Fibroblast of mammary gland (primary cell): Measurements from ENCODE around the gene AGPAT2.
A peak's percentile ranks its signal among the peaks of the same experiment; 100 is the strongest.

Experiments
- DNase-seq: peaks from one replicate; pipeline ENCODE4 v3.0.0-alpha.2; 2010; ENCODE audit warnings: low read depth
- H3K4me3 ChIP-seq: 2 replicates; pipeline ENCODE4 v1.5.1; 2011; ENCODE audit warnings: low read depth, mild to moderate bottlenecking, low read length, moderate library complexity; ENCODE audit not compliant: control insufficient read depth
- CTCF ChIP-seq: conservative IDR thresholded peaks from 2 replicates; pipeline ENCODE4 v1.5.1; 2011; ENCODE audit warnings: low read depth, low read length, inconsistent platforms; ENCODE audit not compliant: control insufficient read depth, insufficient read depth

Gene AGPAT2

GRCh38 chr9:136686794-136687711 is at the start of gene AGPAT2:
Gene AGPAT2, minus strand, starts transcription at chr9:136687457. Its CDS starts 100 bp downstream, at chr9:136687357.
- no peak for TF ChIP-seq CTCF
- DNase-seq = no peak
- H3K4me3 ChIP-seq = peak within 1 kb of the TSS; percentile 64

- no peak for DNase-seq
- TF ChIP-seq CTCF = no peak
- no peak overlapping the region for H3K4me3 ChIP-seq
Observed at GRCh38 chr9:136735812-136736480, 48.7 kb upstream of the AGPAT2 start.

GRCh38 chr9:136734837-136735496 is 47.7 kb upstream of the AGPAT2 start:
- no peak for TF ChIP-seq CTCF
- no peak for DNase-seq
- no peak overlapping the region for H3K4me3 ChIP-seq

- no peak for TF ChIP-seq CTCF
- no peak for DNase-seq
Observed at GRCh38 chr9:136733611-136734010, 46.4 kb upstream of the AGPAT2 start.

GRCh38 chr9:136732444-136733178 is 45.4 kb upstream of the AGPAT2 start:
- TF ChIP-seq CTCF = no peak
- DNase-seq = no peak
- H3K4me3 ChIP-seq = no peak overlapping the region

More at GRCh38 chr9:136733611-136734010, 46.4 kb upstream of the AGPAT2 start:
- no peak overlapping the region for H3K4me3 ChIP-seq

GRCh38 chr9:136729926-136730325 is 42.7 kb upstream of the AGPAT2 start:
- no peak for DNase-seq

More at GRCh38 chr9:136729926-136730325, 42.7 kb upstream of the AGPAT2 start:
- TF ChIP-seq CTCF = no peak
- H3K4me3 ChIP-seq = no peak overlapping the region
